ENCODE results near the gene KLHL3. TPM values are rescaled to one million over a fixed set of nuclear protein-coding genes. Genes with fewer than 3 reads are reported as not detected.

Gene KLHL3
- polyA plus RNA-seq, 2 donors = 0.95 to 1.9 TPM

GRCh38 chr5:137572042-137572695 lies 163.7 kb downstream of the KLHL3 start:
- no peaks in the 10 kb centered on the region for H3K27me3 ChIP-seq (ENCODE audit: control insufficient read depth in 1 of 2, insufficient read depth in 2 of 2, low read length in 2 of 2)
- no peak overlapping the region for H3K4me3 ChIP-seq (ENCODE audit: low read depth in 1 of 2, low read length in 2 of 2)
- no peaks in the 10 kb centered on the region for H3K4me1 ChIP-seq (ENCODE audit: control insufficient read depth in 2 of 2, insufficient read depth in 2 of 2, low read length in 1 of 2)
- no peak overlapping the region for H3K27ac ChIP-seq (ENCODE audit: low read depth in 2 of 2, low read length in 1 of 2)
- no peaks in the 10 kb centered on the region for H3K36me3 ChIP-seq (ENCODE audit: control insufficient read depth in 2 of 2, insufficient read depth in 2 of 2, low read length in 1 of 2)
- 80 to 81% methylated on average over 5 of the region's 5 CpGs for WGBS, 2 donors
- no peaks in the 10 kb centered on the region for H3K9me3 ChIP-seq (ENCODE audit: control insufficient read depth in 2 of 2, insufficient read depth in 1 of 2, low read depth in 1 of 2, low read length in 1 of 2)

GRCh38 chr5:137570070-137570469 lies 165.8 kb downstream of the KLHL3 start:
- H3K27ac ChIP-seq (ENCODE audit: low read depth in 2 of 2, low read length in 1 of 2) = no peak overlapping the region
- no peaks in the 10 kb centered on the region for H3K9me3 ChIP-seq (ENCODE audit: control insufficient read depth in 2 of 2, insufficient read depth in 1 of 2, low read depth in 1 of 2, low read length in 1 of 2)
- no peaks in the 10 kb centered on the region for H3K27me3 ChIP-seq (ENCODE audit: control insufficient read depth in 1 of 2, insufficient read depth in 2 of 2, low read length in 2 of 2)
- H3K4me1 ChIP-seq (ENCODE audit: control insufficient read depth in 2 of 2, insufficient read depth in 2 of 2, low read length in 1 of 2) = peaks cover 0 to 2% of the 10 kb centered on the region in 2 donors
- no peaks in the 10 kb centered on the region for H3K36me3 ChIP-seq (ENCODE audit: control insufficient read depth in 2 of 2, insufficient read depth in 2 of 2, low read length in 1 of 2)
- WGBS, 2 donors = 86 to 87% methylated on average over 6 of the region's 6 CpGs
- no peak overlapping the region for H3K4me3 ChIP-seq (ENCODE audit: low read depth in 1 of 2, low read length in 2 of 2)

Other genes with a start within 250 kb of the KLHL3 start
- under 1 TPM; 0.86 to 0.88 TPM for gene SPOCK1, start 236.8 kb downstream of the KLHL3 start, polyA plus RNA-seq
- 10 to 100 TPM; 12.8 to 20.0 TPM for gene HNRNPA0, start 18.3 kb upstream of the KLHL3 start, polyA plus RNA-seq
- under 1 TPM; 0.14 to 0.74 TPM for gene MYOT, start 131.8 kb upstream of the KLHL3 start, polyA plus RNA-seq
- under 1 TPM in 1 of 2 donors, not detected in 1; 0.02 TPM for gene PKD2L2, start 153.4 kb upstream of the KLHL3 start, polyA plus RNA-seq

Measured in esophagus (tissue), 2 donors.